Activated CD4-positive, alpha-beta T cell treated with anti-CD3 and anti-CD28 coated beads, Interleukin-2, amount 50 U/mL, for 1 hour (primary cell): ENCODE results near the gene MACROD2.

Experiments used
- DNase-seq: peaks from one replicate; pipeline ENCODE4 v3.0.0-alpha.2; 2020

The MACROD2 gene

GRCh38 chr20:15818651-15819071 is 1823.3 kb downstream of the MACROD2 start:
- no peak for DNase-seq

DNA sequence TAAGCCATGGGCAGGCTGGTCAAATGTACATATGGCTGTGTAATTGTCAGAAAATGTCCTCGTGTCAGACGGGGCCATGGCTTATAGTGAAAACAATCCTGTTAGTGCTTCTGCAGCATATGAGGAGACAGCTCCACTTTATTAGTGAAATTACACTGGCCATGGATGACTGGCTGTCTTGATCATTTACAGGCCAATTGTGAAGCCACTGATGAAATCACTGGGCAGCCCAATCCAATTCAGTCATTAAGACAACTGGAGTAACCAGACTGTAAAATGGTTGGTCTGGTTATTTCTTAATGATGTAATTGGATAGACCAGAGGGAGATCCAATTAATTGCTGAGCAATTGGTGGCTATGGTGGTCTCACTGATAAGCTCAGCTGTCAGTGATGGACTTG is 1828.4 kb downstream of the MACROD2 start:
- no peak for DNase-seq

- DNase-seq: no peak
These were observed 1832.3 kb downstream of the MACROD2 start for GRCh38 chr20:15827628-15828027.

- no peak for DNase-seq
These were observed 1835.9 kb downstream of the MACROD2 start for GRCh38 chr20:15831201-15831600.

GRCh38 chr20:15832512-15832911 is 1837.2 kb downstream of the MACROD2 start:
- no peak for DNase-seq

- no peak for DNase-seq
These were observed 1839.5 kb downstream of the MACROD2 start for GRCh38 chr20:15834857-15835256.

DNA sequence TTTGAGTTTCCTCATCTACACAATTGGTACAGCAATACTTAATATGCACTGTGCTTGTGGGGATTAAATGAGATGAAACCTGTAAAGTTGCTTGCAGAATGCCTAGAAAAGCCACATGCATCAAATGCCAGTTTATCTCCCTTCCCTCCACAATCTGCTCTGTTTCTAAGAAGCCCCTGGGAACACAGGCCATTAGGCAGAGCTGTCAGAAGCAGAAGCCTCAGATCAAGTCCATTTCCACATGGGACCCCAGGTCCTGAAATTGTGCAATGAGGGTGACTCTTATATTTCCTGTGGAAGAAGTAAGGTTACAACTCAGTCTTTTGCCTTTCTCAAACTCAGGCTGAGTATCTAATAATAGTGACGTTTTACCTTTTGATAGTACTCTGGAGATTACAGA is 1840.5 kb downstream of the MACROD2 start:
- no peak for DNase-seq

- no peak for DNase-seq
These were observed 1841.3 kb downstream of the MACROD2 start for GRCh38 chr20:15836634-15837033.

DNA sequence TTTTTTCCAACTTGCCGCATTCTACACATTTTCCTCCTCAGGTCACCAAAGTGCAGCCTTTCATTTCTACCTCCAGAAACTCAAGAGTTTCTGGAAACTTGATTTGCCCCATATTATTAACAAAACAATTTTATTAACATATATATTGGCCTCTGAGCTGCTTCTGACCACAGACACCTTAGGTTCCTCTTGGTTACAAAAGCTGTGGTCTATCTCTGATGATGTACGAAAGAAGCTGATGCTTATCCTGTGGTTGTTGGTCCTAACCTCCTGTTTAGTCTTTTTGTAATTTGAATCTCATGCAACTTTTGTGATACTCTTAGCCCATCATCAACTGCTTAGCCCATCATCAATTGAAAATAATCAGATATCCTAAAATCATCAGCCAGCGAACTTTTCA is 1842.2 kb downstream of the MACROD2 start:
- no peak for DNase-seq

GRCh38 chr20:15838466-15838865 is 1843.2 kb downstream of the MACROD2 start:
- DNase-seq: no peak

DNA sequence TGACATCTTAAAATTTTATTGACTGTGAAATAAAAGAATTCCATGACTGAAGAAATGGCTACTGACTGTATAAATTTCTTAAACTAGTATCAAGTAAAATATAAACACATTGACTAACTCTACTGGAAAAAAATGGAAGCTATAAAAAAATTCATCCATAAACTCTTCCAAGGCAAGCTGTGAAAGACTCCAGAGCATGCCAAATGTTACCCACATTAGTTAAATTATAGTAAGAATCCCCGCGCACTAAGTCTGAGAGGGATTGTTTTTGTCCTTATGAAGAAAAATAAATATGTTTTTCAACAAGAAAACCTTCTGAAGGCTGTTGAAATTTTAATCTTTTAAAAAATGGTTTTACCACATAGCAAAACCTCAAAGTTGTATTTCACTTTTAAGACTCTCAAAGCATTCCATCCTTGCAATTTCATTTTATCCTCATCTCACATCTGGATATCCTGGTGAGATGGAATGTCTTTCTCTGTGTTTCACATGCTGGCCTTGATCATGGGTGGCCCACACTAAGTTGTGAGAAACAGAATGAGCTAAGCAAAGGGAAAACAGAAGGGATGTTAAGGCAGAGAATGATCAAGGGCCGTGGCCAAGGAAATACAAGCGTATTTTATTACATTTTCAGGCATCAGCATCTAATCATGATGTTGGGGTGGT is 1845.5 kb downstream of the MACROD2 start:
- no peak for DNase-seq

DNA sequence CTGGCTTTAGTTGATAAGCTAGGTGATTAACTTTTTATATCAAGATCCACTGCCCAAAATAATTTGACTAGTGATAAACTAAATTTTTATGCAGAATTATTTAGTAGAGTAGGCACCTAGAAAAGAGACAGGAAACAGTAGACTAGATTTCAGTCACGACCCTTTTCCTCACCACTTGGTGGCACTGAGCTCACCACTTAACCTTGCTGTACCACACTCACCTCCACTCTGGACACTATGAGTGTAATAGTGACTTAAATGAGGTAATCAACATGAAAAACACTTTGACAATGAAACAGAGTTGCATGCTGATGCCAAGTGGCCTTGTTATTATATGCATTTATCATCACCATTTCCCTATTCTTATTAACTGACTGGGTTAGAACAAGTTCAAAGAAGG is 1847.6 kb downstream of the MACROD2 start:
- no peak for DNase-seq

- no peak for DNase-seq
These were observed 1848.5 kb downstream of the MACROD2 start for GRCh38 chr20:15843777-15844176.

DNA sequence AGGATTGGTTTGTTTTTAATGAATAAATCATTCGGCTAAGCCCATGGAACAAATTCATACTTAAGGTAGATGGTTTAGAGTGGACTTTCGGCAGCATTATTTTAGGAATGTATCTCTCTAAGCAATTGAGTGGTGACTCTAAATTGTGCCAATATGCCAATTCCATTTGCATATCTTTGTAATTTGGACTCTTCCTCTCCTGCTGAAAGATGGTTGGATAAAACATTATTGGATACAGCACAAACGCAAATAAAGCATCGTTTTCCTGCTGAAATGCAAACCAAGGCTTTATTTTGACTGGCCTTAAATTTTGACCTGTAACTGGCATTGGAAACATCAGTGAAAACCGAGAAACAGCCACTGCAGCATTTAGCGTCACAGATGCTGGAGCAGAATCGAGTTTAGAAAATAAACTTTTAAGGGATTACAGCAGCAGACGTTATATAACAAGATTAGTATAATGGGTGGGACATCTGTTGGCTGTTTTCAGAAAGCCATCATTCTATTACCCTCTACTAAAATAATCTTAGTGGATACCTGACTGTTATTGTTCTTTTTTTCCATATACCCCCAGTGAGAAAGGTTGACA is 1852.0 kb downstream of the MACROD2 start:
- no peak for DNase-seq

- DNase-seq: no peak
These were observed 1852.8 kb downstream of the MACROD2 start for GRCh38 chr20:15848126-15848525.

GRCh38 chr20:15848995-15849610 is 1853.8 kb downstream of the MACROD2 start:
- no peak for DNase-seq

- DNase-seq: no peak
These were observed 1856.4 kb downstream of the MACROD2 start for GRCh38 chr20:15851576-15852215.

- no peak for DNase-seq
These were observed 1859.6 kb downstream of the MACROD2 start for GRCh38 chr20:15854911-15855310.

- DNase-seq: no peak
These were observed 1862.0 kb downstream of the MACROD2 start for GRCh38 chr20:15857173-15857784.

- DNase-seq: no peak
These were observed 1863.7 kb downstream of the MACROD2 start for GRCh38 chr20:15859061-15859460.

GRCh38 chr20:15860850-15861249 is 1865.5 kb downstream of the MACROD2 start:
- DNase-seq: no peak

- no peak for DNase-seq
These were observed 1866.9 kb downstream of the MACROD2 start for GRCh38 chr20:15862178-15862577.

DNA sequence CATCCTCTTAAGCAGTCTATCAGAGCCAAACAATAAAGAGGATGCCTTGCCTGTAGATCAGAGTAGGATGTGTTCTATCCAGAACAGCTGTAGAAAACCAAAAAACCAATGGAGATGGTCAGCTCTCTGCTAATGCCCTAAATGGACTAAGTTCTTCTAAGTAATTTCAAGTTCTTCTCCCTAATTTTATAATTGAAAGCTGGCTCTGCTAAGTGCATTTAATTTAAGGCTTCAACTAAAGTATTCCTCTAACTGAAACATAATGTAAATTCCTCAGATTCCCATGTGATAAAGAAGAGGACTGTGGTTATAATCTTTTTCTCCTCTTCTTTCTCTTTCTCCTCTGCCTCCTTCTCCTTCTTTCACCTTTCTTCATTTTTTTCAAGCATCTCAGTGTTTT is 1868.4 kb downstream of the MACROD2 start:
- DNase-seq: no peak

- no peak for DNase-seq
These were observed 1870.2 kb downstream of the MACROD2 start for GRCh38 chr20:15865553-15865952.
